Peyer's patch (tissue), 4 donors: ENCODE data around the gene CMKLR1. TPM values are rescaled to one million over a fixed set of nuclear protein-coding genes. Genes with fewer than 3 reads are reported as not detected.

Source experiments
- DNase-seq, 3 donors: peaks; one replicate each; pipeline ENCODE4 v3.0.0-alpha.2; 2017 to 2019
- H3K27ac ChIP-seq, 4 donors: fragments of 200-600 bp; sonication (generic); one replicate each; pipeline ENCODE4 v1.5.1; 2016 to 2019
- H3K27me3 ChIP-seq, 2 donors: fragments of 200-600 bp; sonication (generic); one replicate each; pipeline ENCODE4 v1.5.1; 2019
- H3K36me3 ChIP-seq, 3 donors: fragments of 200-600 bp; sonication (generic); one replicate each; pipeline ENCODE4 v1.5.1; 2016 to 2019
- H3K4me1 ChIP-seq, 4 donors: fragments of 200-600 bp; sonication (generic); one replicate each; pipeline ENCODE4 v1.5.1; 2016 to 2019
- H3K4me3 ChIP-seq, 4 donors: fragments of 200-600 bp; sonication (generic); 1 replicate in 3 of 4; 2 replicates in 1 of 4; pipeline ENCODE4 v1.5.1; 2016 to 2019; ENCODE audit warnings: mild to moderate bottlenecking in 1 of 4
- H3K9me3 ChIP-seq, 4 donors: fragments of 200-600 bp; sonication (generic); one replicate each; pipeline ENCODE4 v1.5.1; 2016 to 2019; ENCODE audit warnings: mild to moderate bottlenecking in 1 of 4
- POLR2A ChIP-seq, 2 donors: fragments of 450-650 bp; IDR thresholded peaks; one replicate each; pipeline ENCODE4 v1.5.1; 2017; ENCODE audit warnings: antibody characterized with exemption in 2 of 2, mild to moderate bottlenecking in 2 of 2, moderate library complexity in 2 of 2
- total RNA-seq, 4 donors: library from RNA; depleted of rRNA; stranded (reverse); fragments of >200 nt; gene quantifications; one replicate each; pipeline ENCODE4 v1.1.0, GENCODE V29; 2016
- TF ChIP-seq, protein P1 (sequence below), 6 experiments: fragments of 450-650 bp in 4 of 6; fragments of 200-600 bp in 2 of 6; sonication (generic) in 1 of 6; IDR thresholded peaks; one replicate each; pipeline ENCODE4 v1.5.1; 2017 to 2019; ENCODE audit warnings: antibody characterized with exemption in 6 of 6, mild to moderate bottlenecking in 3 of 6, moderate library complexity in 1 of 6

CMKLR1 gene
- total RNA-seq, 4 donors from 2014 or later, result 1.1 to 18.2 (median 4.1) TPM

DNA sequence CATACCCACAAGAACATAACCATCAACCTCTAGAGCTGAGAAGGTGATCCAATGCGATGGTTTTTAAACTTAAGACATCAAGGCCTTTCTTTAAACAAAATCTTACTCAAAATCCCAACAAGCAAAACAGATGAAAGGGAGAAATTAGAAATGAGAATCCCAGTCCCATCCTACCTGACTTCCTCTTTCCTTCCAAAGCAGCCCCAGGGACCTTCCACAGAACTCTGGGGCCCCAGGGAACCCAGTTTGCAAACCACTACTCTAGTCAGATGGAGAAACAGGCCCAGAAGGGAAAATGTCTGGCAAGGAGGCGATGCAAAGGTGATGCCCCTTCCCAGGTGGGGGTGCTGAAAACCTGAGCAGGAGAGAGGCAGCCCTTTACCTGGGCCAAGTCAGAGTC, 29.0 kb upstream of the CMKLR1 start:
- no peak for DNase-seq
- TF ChIP-seq, protein P1, sequence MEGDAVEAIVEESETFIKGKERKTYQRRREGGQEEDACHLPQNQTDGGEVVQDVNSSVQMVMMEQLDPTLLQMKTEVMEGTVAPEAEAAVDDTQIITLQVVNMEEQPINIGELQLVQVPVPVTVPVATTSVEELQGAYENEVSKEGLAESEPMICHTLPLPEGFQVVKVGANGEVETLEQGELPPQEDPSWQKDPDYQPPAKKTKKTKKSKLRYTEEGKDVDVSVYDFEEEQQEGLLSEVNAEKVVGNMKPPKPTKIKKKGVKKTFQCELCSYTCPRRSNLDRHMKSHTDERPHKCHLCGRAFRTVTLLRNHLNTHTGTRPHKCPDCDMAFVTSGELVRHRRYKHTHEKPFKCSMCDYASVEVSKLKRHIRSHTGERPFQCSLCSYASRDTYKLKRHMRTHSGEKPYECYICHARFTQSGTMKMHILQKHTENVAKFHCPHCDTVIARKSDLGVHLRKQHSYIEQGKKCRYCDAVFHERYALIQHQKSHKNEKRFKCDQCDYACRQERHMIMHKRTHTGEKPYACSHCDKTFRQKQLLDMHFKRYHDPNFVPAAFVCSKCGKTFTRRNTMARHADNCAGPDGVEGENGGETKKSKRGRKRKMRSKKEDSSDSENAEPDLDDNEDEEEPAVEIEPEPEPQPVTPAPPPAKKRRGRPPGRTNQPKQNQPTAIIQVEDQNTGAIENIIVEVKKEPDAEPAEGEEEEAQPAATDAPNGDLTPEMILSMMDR (IDR thresholded peaks at IDR 0.05), result no peak
- no peak for TF ChIP-seq POLR2A (IDR thresholded peaks at IDR 0.05)
- H3K27me3 ChIP-seq, result no peaks in the 10 kb centered on the region
- no peak overlapping the region for H3K27ac ChIP-seq
- H3K36me3 ChIP-seq, result no peaks in the 10 kb centered on the region
- no peak overlapping the region for H3K4me3 ChIP-seq
- no peaks in the 10 kb centered on the region for H3K4me1 ChIP-seq
- H3K9me3 ChIP-seq, result no peaks in the 10 kb centered on the region

GRCh38 chr12:108367436-108367835, 28.3 kb upstream of the CMKLR1 start:
- Histone ChIP-seq H3K4me1 (no peaks in the 10 kb centered on the region), H3K27me3 (no peaks in the 10 kb centered on the region), H3K36me3 (no peaks in the 10 kb centered on the region), H3K4me3 (no peak overlapping the region), H3K9me3 (no peaks in the 10 kb centered on the region), H3K27ac (no peak overlapping the region)
- TF ChIP-seq, protein P1 (IDR thresholded peaks at IDR 0.05), result no peak
- TF ChIP-seq POLR2A (IDR thresholded peaks at IDR 0.05), result no peak
- no peak for DNase-seq

DNA sequence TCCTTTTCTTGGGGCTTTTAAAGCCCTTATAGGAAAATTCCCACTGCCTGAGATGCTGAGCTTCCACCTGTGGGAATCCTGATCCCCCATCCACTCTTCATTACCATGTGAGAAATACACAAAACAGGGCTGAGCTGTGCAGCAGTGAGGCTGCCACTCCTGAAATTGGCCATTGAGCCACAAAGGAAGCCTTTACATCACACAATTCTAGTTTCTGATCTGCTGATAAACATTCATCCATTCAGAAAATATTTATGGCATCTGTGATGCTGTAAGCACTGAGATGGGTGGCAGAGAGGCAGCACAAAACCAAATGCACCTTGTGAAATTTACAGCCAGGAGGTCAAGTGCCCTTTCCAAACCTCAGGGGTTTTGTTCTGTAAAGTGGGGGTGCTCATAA, 26.2 kb upstream of the CMKLR1 start:
- H3K27ac ChIP-seq, result no peak overlapping the region
- TF ChIP-seq, protein P1 (IDR thresholded peaks at IDR 0.05), result no peak
- no peak for TF ChIP-seq POLR2A (IDR thresholded peaks at IDR 0.05)

DNA sequence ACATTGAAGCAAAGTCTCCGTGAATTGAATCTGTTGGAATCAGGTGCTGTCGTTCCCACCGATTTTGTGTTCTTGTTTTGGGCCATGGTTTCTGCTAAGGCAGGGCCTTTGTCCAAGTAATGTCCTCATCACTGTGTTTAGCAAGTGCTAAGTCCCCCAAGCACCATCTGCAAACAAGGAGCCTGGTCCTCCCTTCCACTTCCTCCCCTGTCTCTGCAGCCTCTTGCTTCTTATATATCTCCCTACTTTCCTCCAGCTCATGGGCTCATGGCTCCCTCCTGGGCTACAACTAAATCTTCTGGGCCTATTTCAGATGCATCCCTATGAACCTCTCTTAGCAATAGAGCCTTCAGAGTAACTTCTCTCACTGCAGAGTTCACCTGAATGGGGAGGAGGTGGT, 25.8 kb upstream of the CMKLR1 start:
- H3K27me3 ChIP-seq, result no peaks in the 10 kb centered on the region
- H3K36me3 ChIP-seq, result no peaks in the 10 kb centered on the region
- TF ChIP-seq, protein P1 (IDR thresholded peaks at IDR 0.05), result no peak
- no peak for TF ChIP-seq POLR2A (IDR thresholded peaks at IDR 0.05)
- H3K4me3 ChIP-seq, result no peak overlapping the region
- DNase-seq, result no peak
- no peak overlapping the region for H3K27ac ChIP-seq
- no peaks in the 10 kb centered on the region for H3K9me3 ChIP-seq
- no peaks in the 10 kb centered on the region for H3K4me1 ChIP-seq

More for the DNA sequence above, 26.2 kb upstream of the CMKLR1 start:
- Histone ChIP-seq H3K36me3 (no peaks in the 10 kb centered on the region), H3K4me1 (no peaks in the 10 kb centered on the region), H3K27me3 (no peaks in the 10 kb centered on the region), H3K4me3 (no peak overlapping the region), H3K9me3 (no peaks in the 10 kb centered on the region)
- DNase-seq, result no peak

GRCh38 chr12:108363565-108363964, 24.5 kb upstream of the CMKLR1 start:
- no peak for DNase-seq
- Histone ChIP-seq H3K27me3 (no peaks in the 10 kb centered on the region), H3K36me3 (no peaks in the 10 kb centered on the region), H3K4me1 (no peaks in the 10 kb centered on the region), H3K27ac (no peak overlapping the region), H3K4me3 (no peak overlapping the region), H3K9me3 (no peaks in the 10 kb centered on the region)
- TF ChIP-seq, protein P1 (IDR thresholded peaks at IDR 0.05), result no peak
- TF ChIP-seq POLR2A (IDR thresholded peaks at IDR 0.05), result no peak

DNA sequence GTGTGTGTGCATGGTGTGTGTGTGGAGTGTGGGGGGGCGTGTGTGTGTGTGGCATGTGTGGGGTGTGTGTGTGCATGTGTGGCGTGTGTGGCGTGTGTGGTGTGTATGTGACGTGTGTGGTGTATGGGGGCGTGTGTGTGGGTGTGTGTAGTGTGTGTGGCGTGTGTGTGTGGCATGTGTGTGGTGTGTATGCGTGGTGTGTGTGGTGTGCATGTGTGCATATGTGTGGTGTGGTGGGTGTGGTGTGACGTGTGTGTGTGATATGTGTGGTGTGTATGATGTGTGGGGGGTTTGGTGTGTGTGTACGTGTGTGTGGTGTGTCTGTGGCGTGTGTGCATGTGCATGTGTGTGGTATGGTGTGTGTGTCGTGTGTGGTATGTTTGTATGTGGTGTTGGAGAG, 24.1 kb upstream of the CMKLR1 start:
- no peak for DNase-seq
- TF ChIP-seq, protein P1 (IDR thresholded peaks at IDR 0.05), result no peak
- TF ChIP-seq POLR2A (IDR thresholded peaks at IDR 0.05), result no peak

More for the DNA sequence above, 24.1 kb upstream of the CMKLR1 start:
- H3K27me3 ChIP-seq, result no peaks in the 10 kb centered on the region
- H3K4me1 ChIP-seq, result no peaks in the 10 kb centered on the region
- H3K4me3 ChIP-seq, result no peak overlapping the region
- H3K36me3 ChIP-seq, result no peaks in the 10 kb centered on the region
- H3K9me3 ChIP-seq, result no peaks in the 10 kb centered on the region
- no peak overlapping the region for H3K27ac ChIP-seq
